K562 (cell line): ENCODE measurements around the gene PIGL. TPM values are rescaled to one million over a fixed set of nuclear protein-coding genes. Genes with fewer than 3 reads are reported as not detected.

ENCODE experiments used
- CBX5 ChIP-seq: IDR thresholded peaks from 2 replicates; pipeline ENCODE4 v1.6.1; 2014; ENCODE audit warnings: low read depth, borderline replicate concordance
- CC2D1A ChIP-seq: fragments of 450-650 bp; IDR thresholded peaks from 2 replicates; pipeline ENCODE4 v1.6.1; 2017; ENCODE audit warnings: mild to moderate bottlenecking
- CHD2 ChIP-seq: IDR thresholded peaks from 2 replicates; pipeline ENCODE4 v1.6.1; 2011; ENCODE audit warnings: low read depth, low read length
- E4F1 ChIP-seq: fragments of 250-450 bp; sonication (Bioruptor Pico); IDR thresholded peaks from 2 replicates; pipeline ENCODE4 v1.5.0; 2021; ENCODE audit warnings: mild to moderate bottlenecking, borderline replicate concordance
- EP300 ChIP-seq: IDR thresholded peaks from 2 replicates; pipeline ENCODE4 v1.6.1; 2012; ENCODE audit warnings: low read length, improper control_type of control experiment
- ESRRA ChIP-seq: fragments of 450-650 bp; IDR thresholded peaks from 2 replicates; pipeline ENCODE4 v1.6.1; 2014; ENCODE audit warnings: low read depth, mild to moderate bottlenecking, moderate library complexity, borderline replicate concordance
- FOXJ3 ChIP-seq: sonication (generic); formaldehyde crosslinking; IDR thresholded peaks from 2 replicates; pipeline ENCODE4 v1.4.0; 2020; ENCODE audit warnings: mild to moderate bottlenecking, missing genetic modification reagents
- HDAC6 ChIP-seq: IDR thresholded peaks from 2 replicates; pipeline ENCODE4 v1.6.1; 2012; ENCODE audit warnings: low read depth, mild to moderate bottlenecking, control low read depth, inconsistent platforms, low read length, moderate library complexity
- LEF1 ChIP-seq: fragments of 450-650 bp; IDR thresholded peaks from 2 replicates; pipeline ENCODE4 v1.6.1; 2016; ENCODE audit warnings: mild to moderate bottlenecking
- NCOA6 ChIP-seq: fragments of 450-650 bp; IDR thresholded peaks from 2 replicates; pipeline ENCODE4 v1.6.1; 2017; ENCODE audit warnings: mild to moderate bottlenecking
- NR0B1 ChIP-seq: fragments of 450-650 bp; IDR thresholded peaks from one replicate; pipeline ENCODE4 v1.6.1; 2018; ENCODE audit warnings: mild to moderate bottlenecking, moderate library complexity; ENCODE audit not compliant: partially characterized antibody
- SMARCA4 ChIP-seq: fragments of 450-650 bp; IDR thresholded peaks from 2 replicates; pipeline ENCODE4 v1.6.1; 2016
- SP1 ChIP-seq: sonication (generic); formaldehyde crosslinking; IDR thresholded peaks from 2 replicates; pipeline ENCODE4 v1.8.1; 2022; ENCODE audit warnings: mild to moderate bottlenecking, missing genetic modification reagents
- ZBED1 ChIP-seq: IDR thresholded peaks from 2 replicates; pipeline ENCODE4 v1.6.1; 2014
- ZBTB43 ChIP-seq: sonication (generic); formaldehyde crosslinking; IDR thresholded peaks from 2 replicates; pipeline ENCODE4 v1.8.0; 2023; ENCODE audit warnings: mild to moderate bottlenecking, missing genetic modification reagents
- ZNF165 ChIP-seq: fragments of 250-450 bp; sonication (Bioruptor Pico); IDR thresholded peaks from 2 replicates; pipeline ENCODE4 v1.4.0; 2020; ENCODE audit warnings: borderline replicate concordance
- ZNF174 ChIP-seq: fragments of 250-450 bp; sonication (Bioruptor Pico); IDR thresholded peaks from 2 replicates; pipeline ENCODE4 v1.4.0; 2020; ENCODE audit warnings: mild to moderate bottlenecking
- ZNF280B ChIP-seq: fragments of 250-450 bp; sonication (Bioruptor Pico); IDR thresholded peaks from 2 replicates; pipeline ENCODE4 v1.5.1; 2021; ENCODE audit warnings: mild to moderate bottlenecking
- ZNF584 ChIP-seq: fragments of 200-800 bp; sonication (Bioruptor generic); IDR thresholded peaks from 2 replicates; pipeline ENCODE4 v1.6.1; 2016; ENCODE audit warnings: low read depth, mild to moderate bottlenecking, missing genetic modification characterization, missing compliant biosample characterization
- polyA plus RNA-seq, 8 experiments: library from polyadenylated mRNA; depleted of rRNA in 4 of 8; stranded (reverse) in 5 of 8; unstranded in 3 of 8; fragments of >200 nt; fragmentation: Nextera tagmentation in 2 of 8; fragmentation: Illumina TruSeq in 1 of 8; extraction: Ambion mirVana in 2 of 8; extraction: Trizol in 1 of 8; gene quantifications; 2 replicates each; pipeline versions ENCODE4 v1.2.1 to v1.2.3, GENCODE V29; 2011 to 2014; ENCODE audit warnings: inconsistent platforms in 1 of 8, missing spikeins in 1 of 8
- total RNA-seq, 7 experiments: library from RNA; depleted of rRNA in 6 of 7; stranded (reverse); fragments of >200 nt in 6 of 7; fragmentation: Illumina TruSeq in 2 of 7; extraction: Trizol in 2 of 7; gene quantifications; 2 replicates each; pipeline versions ENCODE4 v1.2.1 to v1.2.3, GENCODE V29; 2011 to 2021; ENCODE audit warnings: low replicate concordance in 1 of 7
- TF ChIP-seq, protein P1 (sequence below): fragments of 450-650 bp; conservative IDR thresholded peaks from 2 replicates; pipeline ENCODE4 v1.6.1; 2016; ENCODE audit warnings: missing genetic modification characterization, low read depth, mild to moderate bottlenecking, missing compliant biosample characterization, moderate library complexity

The PIGL gene
- total and polyA plus RNA-seq, 9 of the 15 experiments (the other 6 are each of a cell fraction or from before 2014, with no cell fraction given), result 19.9 to 55.3 (median 29.6) TPM

GRCh38 chr17:16286009-16286946 is 69.3 kb downstream of the PIGL start (continued):
- TF ChIP-seq E4F1 (CRISPR knock-in tag) (no peak), ZBTB43 (no peak), HDAC6 (no peak), NCOA6 (no peak), ZNF280B (CRISPR knock-in tag) (no peak), LEF1 (peak; percentile 84), CHD2 (no peak), EP300 (peak; percentile 73), ZNF165 (no peak), SP1 (no peak), NR0B1 (no peak), ZBED1 (no peak), ZNF174 (CRISPR knock-in tag) (no peak), CC2D1A (no peak), SMARCA4 (peak; percentile 74), ZNF584 (CRISPR knock-in tag) (no peak; the same call in 1 of the 2 replicates), FOXJ3 (CRISPR knock-in tag) (no peak), CBX5 (0 out of 2 replicates have a peak, but pooled peaks have one; percentile 23), ESRRA (peak; percentile 97)
- TF ChIP-seq, protein P1, sequence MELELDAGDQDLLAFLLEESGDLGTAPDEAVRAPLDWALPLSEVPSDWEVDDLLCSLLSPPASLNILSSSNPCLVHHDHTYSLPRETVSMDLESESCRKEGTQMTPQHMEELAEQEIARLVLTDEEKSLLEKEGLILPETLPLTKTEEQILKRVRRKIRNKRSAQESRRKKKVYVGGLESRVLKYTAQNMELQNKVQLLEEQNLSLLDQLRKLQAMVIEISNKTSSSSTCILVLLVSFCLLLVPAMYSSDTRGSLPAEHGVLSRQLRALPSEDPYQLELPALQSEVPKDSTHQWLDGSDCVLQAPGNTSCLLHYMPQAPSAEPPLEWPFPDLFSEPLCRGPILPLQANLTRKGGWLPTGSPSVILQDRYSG (tag), result peak; percentile 42; the same call in 1 of the 2 replicates
